Stimulated activated CD4-positive, alpha-beta T cell treated with anti-CD3 and anti-CD28 coated beads, Interleukin-12 subunit alpha, Interleukin-12 subunit beta, amount 100 ng/mL, for 24 hours (primary cell): ENCODE data around the gene EIPR1.

ENCODE experiments used
- DNase-seq, 2 experiments: peaks; one replicate each; pipeline ENCODE4 v3.0.0-alpha.2; 2020; ENCODE audit warnings: low read depth in 2 of 2

EIPR1 gene

GRCh38 chr2:3246928-3247714, 130.5 kb downstream of the EIPR1 start:
- DNase-seq: no peak

- DNase-seq: no peak
Measured at GRCh38 chr2:3246406-3246805, 131.2 kb downstream of the EIPR1 start.

GRCh38 chr2:3244486-3244885, 133.1 kb downstream of the EIPR1 start:
- no peak for DNase-seq

DNA sequence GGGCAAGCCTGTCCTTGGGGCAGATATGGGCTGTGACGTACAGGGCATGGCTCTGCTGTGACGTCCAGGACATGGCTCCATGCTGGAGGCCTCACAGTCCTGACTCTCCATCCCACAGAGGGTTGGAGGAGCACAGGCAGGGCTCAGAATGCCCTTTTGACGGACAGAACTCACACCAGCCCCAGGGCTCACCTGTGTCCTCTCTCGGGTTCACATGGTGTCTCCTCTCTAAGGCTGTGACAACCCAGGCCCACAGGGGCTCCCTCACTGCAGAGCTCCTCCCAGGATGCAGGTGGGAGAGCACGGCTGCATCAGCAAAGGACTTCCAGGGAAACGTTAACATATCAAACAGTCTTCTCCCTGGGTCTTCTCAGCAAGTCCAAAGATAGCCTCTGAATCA, 133.8 kb downstream of the EIPR1 start:
- DNase-seq: no peak

GRCh38 chr2:3242747-3243369, 134.8 kb downstream of the EIPR1 start:
- DNase-seq: no peak

DNA sequence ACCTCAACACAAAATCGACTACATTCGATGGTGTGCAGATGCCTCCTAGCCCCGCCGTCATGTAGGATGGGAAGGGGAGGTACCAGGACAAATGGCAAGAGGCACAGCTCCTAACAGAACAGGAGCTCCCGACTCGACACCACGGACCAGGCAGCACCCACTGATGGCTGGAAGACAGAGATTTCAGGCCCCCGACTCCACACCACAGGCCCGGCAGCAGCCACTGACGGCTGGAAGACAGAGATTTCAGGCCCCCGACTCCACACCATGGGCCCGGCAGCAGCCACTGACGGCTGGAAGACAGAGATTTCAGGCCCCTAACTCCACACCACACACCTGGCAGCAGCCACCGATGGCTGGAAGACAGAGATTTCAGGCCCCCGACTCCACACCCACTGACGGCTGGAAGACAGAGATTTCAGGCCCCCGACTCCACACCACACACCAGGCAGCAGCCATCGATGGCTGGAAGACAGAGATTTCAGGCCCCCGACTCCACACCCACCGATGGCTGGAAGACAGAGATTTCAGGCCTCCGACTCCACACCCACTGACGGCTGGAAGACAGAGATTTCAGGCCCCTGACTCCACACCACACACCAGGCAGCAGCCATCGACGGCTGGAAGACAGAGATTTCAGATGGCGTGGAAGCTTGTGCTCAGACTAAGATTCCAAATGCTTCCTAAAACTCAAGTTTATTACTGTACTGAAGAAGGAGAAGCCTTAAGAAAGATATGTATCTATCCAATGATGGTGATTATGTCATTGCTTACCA, 135.5 kb downstream of the EIPR1 start:
- no peak for DNase-seq

GRCh38 chr2:3238951-3239841, 138.4 kb downstream of the EIPR1 start:
- no peak for DNase-seq

DNA sequence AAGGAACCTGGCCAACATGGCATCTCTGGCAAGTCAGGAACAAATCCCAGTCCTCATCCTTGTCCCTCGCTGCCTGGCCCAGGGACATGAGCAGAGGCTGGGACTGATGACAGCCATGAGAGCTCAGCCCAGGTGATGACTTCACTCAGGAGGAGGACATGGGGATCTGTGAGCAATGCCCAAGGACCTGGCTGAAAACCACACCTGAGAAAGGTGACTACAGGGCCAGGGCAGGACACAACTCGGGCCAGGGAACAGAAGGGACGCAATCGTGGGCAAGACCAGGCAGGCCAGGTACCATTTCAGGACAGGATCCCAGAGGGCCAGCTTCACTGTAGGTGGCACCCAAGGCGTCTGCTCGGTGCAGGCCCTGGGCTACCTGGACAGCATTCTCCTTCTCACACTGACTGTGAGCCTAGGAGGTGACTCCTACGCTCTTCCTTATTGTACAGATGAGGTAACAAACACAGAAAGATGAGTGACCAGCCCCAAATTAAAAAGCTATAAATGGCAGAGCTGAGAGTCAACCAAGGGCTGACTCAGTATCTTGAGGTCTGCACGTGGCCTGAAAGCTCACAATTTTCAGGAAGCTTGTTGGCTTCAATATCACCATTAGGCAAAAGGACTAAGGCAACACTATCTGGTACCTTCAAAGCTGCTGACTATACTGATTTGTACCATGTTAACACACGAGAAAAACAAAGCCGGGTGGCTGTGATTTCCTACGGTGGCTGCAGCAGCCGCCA, 141.1 kb downstream of the EIPR1 start:
- DNase-seq: no peak

- DNase-seq: no peak
Measured at GRCh38 chr2:3233877-3234276, 143.7 kb downstream of the EIPR1 start.

DNA sequence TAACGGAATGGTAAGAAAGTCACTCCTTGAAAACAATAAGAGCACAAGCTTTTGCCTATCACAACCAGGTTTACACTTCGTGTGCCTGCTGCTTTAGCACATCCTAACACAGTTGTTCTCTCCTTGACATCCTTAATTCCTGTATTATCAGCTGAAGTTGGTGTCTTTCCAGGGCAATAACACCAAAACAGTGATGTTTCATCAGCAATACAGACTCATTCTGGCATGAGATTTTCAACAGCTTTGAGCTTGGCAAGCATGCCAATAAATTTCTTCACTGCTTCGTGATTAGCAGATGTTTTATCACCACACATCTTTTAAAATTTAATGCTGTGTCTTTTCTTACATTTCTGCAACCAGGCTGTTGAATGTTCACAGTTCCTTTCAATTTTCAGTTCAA, 148.4 kb downstream of the EIPR1 start:
- no peak for DNase-seq

GRCh38 chr2:3224681-3225080, 152.9 kb downstream of the EIPR1 start:
- no peak for DNase-seq

- DNase-seq: peak; percentile 78 to 86
Measured at GRCh38 chr2:3223080-3223923, 154.3 kb downstream of the EIPR1 start.

DNA sequence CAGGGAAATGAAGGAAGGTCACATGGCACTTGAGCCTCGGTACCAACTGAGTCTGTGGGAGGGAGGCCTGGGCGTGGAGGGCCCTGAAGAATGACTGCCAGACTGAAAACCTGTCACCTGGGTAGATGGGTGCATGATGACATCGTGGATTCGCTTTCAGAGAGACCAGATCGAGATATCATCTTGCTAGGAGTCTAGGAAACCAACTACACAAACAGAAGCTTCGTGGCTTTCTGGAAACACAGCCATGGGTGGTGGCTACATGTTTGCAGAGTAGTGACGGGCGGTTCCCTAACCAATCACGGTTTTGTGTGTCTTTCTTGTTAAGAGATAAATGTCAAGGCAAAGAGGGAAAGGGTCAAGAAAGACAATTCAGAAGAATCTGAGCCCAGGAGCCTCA, 155.0 kb downstream of the EIPR1 start:
- DNase-seq: peak; percentile 41 to 55

DNA sequence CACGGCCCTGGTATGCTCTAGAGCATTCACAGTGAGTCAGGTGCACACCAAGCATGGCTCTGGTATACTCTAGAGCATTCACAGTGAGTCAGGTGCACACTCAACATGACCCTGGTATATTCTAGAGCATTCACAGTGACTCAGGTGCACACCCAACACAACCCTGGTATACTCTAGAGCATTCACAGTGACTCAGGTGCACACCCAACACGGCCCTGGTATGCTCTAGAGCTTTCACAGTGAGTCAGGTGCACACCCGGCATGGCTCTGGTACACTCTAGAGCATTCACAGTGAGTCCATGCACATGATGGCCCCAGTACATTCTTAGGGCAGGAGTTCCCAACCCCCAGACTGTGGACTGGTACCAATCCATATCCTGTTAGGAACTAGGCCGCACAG, 158.1 kb downstream of the EIPR1 start:
- no peak for DNase-seq

GRCh38 chr2:3217646-3218045, 160.0 kb downstream of the EIPR1 start:
- DNase-seq: no peak

- DNase-seq: no peak
Measured at GRCh38 chr2:3216841-3217495, 160.7 kb downstream of the EIPR1 start.

GRCh38 chr2:3214806-3215404, 162.7 kb downstream of the EIPR1 start:
- DNase-seq: no peak

DNA sequence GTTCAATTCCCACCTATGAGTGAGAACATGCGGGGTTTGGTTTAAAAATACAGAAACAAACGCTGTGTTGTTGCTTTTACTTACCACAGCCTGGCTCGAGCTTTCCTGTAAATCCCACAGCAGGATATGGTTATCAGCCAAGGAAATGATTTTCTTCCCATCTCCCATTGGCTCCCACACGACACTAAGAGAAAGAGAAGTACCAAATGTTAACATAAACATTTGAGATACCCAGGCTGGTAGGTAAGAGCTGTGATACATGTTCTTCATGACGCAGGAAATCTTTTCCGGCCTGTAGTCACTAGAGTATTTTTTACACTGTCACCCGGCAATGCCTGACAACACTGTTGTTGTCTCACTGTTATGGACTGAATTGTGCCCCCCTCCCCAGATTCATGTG, 163.6 kb downstream of the EIPR1 start:
- no peak for DNase-seq

DNA sequence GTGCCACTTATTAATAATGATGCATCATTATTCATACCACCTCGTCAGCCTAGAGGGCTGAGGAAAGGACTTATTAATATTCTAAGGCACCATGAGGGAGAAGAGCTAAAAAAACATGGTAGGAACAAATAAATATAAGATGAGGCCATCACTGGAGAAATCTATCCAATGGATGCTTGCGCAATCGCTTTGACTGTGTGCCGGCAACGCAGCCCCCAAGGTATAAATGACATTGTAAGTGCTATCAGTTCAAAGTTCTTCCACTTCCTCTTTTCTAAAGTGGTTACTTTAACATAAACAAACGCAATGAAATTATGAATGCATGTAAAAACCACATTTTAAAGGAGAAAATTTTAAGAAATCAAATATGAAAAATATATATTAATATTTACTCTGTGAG, 164.6 kb downstream of the EIPR1 start:
- no peak for DNase-seq
